HK-2 (cell line): ENCODE measurements around the gene SAMD5.

Experiments
- DNase-seq: peaks from one replicate; pipeline ENCODE4 v3.0.0-alpha.2; 2018; ENCODE audit not compliant: unreplicated experiment

SAMD5 gene

DNA sequence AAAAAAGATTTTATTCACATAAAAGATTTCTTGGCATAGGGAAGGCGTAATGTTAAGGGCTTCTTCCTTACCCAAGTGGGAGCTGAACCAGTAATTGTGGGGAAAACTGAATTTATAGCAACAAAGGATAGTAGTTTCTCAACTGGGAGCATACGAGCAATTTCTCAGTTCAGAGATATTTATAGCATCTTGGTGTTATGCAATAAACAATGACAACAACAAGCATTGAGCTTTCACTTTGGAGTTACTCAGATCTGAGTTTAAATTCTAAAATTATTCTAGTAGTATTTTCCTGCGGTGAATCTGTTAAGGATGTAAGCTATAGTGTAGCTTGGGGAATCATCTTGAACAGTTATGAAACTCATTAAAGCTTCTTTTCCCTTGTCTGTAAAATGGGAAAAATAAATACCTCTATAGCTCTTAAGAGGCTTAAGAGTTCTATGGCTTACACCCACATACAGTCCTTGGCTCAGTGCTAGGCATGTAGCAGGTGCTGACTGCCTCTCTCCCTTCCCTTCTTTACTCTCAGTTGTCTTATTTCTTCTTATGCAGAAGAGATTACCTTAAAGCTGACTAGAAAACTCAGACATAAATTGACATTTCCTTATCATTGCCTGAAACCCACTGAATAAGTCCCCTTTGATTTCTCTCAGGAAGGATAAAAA, 58.8 kb downstream of the SAMD5 start:
- DNase-seq = no peak

DNA sequence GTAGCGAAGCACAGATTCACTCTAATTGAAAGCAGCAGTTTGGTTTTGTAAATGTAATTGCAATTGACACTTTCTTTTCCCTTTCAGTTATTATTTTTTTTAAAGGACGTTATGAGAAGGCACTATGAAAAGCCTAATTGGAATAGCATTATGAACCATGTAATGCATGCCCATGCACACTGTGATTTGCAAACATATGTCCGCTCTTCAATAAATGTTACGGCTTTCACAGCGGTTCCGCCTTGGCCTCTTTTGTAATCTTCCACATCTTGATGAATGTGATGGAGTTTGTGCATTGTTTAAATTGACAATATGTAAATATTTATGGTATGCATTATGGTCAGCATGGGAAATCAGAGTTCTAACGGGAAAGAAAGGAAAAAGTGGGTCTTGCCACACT, 61.3 kb downstream of the SAMD5 start:
- no peak for DNase-seq

DNA sequence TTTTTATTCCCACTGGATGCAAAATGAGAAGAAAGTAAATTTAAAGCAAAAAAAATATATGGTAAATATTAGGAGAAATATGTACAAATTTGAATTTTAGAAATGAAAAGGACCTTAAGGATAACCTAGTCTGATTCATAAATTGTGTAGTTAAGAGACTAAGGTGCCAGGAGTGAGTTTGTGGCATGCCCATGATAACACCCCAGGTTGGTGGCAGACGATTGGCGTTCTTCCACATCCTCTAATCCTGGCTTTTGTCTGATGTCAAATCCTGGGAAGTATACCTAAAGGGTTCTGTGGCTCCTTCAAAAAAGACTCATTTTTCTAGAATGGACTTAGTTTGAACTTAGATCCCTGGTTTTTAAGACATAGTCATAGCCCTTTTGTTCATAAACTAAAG, 62.2 kb downstream of the SAMD5 start:
- no peak for DNase-seq

DNA sequence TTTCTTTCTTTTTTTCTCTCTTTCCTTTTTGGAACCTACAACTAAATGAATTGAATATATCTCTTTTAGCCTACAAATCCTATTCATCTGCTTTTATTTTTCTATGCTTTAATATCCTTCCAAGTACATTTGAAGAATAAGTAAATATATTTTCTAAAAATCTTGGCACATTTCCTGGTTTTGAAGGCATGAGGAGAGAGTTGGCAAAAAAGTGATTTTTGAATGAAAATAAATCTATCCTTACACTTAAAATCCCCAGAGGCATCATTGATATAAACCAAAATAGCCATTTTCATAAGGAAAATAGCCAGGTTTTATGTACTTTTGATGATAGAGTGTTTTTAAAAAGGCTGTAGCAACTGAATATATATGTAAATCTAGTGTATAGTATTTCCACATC, 69.0 kb downstream of the SAMD5 start:
- DNase-seq = no peak

DNA sequence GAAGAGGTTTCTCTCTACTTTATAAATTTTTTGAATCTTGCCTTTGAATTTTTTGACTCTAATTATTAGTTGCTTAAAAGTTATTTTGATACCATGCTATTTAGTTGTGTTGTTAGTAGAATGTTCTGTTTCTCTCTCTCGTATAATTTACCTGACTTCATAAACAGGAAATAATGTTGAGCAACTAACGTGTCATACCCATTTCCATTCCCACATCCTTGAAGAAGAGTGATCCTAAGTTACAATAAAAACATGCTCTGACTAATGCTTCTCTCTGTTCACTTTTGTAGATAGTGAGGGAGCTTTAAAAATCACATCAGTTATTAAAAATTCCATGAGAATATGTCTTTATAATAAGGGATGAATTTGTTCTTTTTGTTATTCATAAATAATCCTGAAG, 69.7 kb downstream of the SAMD5 start:
- no peak for DNase-seq

DNA sequence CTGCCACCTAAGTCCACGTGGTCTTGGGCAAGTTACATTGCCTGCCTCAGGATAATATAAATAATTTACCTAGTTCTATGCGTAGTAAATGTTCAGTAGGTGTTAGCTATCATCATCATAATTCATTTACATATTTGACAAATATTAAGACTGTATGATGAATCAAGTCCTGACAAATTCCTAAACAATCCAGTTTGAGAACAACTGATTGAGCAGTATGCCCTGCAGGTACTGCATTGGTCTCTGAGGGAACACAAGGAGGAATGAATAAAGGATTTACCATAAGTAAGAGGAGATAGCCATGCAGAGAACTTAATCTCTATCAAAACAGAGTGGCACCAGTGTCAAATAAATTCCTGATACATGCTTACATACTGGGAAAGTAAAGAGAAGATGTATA, 70.4 kb downstream of the SAMD5 start:
- no peak for DNase-seq

DNA sequence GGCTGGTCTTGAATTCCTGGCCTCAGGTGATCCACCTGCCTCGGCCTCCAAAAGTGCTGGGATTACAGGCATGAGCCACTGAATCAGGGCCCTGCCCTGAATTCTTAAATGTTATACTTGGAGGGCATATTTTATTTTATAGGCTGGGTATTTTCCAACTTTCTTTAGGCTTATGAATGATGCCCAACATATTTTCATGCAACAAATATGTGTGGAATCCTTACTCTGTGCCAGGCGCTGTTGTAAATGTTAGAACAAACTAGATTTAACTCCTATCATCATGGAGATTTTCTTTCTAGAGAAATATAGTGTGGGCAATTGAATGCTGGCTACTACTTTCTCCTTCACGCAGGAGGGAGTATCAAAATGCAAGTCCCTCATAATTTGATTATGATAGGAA, 71.2 kb downstream of the SAMD5 start:
- no peak for DNase-seq

DNA sequence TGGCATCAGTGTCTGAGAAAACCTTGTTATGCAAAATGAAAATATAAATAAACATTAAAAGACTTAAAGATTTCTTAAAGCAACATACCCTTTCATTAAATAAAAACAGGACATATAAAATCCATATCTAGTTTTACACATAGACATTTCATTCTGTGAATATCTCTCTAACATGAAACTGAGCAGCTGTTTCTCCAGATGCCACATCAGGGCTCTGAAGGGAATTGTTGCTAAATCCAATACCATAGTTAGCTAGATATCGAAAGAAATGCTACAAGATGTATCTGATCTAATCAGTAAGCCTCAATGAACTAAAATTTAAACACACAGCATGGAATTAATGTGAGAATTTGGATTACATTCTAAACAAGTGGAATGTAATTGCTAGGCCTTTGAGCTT, 74.5 kb downstream of the SAMD5 start:
- DNase-seq = no peak

DNA sequence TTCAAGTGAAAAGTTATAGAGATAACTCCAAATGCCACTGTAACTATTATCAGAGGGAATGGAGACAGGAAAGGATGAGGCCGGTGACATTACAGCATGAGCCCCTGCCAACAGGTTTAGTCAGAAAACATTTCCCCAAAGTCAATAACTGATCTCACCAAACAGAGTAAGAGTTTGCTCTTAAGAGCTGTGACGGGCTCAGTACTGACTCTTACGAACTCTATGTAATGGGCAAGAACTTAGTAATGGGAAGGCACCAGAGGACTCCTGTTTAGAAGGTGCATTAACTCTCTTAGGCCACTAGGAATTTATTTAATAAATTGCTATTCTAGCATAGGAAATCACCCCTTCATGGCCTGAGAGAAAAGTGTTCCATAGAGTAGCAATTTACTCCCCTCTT, 76.8 kb downstream of the SAMD5 start:
- DNase-seq = no peak

DNA sequence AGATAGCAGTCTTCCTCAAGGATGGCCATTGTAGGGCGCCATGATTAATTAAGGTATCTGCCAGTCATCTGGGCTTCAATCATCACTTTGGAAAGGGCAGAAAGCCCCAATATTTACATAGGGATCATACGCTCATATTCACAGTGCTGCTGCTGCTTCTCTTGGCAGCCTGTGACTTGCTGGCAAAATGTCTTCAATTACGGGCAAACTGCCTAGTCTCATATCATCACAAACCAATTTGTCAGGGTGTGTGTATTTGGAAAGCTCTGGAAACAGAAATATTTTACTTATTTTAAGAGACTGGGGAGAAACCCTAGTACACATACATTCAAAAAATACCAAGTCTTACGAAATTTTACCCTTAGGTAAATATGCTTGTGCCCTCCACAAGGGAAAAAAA, 77.6 kb downstream of the SAMD5 start:
- DNase-seq = no peak

DNA sequence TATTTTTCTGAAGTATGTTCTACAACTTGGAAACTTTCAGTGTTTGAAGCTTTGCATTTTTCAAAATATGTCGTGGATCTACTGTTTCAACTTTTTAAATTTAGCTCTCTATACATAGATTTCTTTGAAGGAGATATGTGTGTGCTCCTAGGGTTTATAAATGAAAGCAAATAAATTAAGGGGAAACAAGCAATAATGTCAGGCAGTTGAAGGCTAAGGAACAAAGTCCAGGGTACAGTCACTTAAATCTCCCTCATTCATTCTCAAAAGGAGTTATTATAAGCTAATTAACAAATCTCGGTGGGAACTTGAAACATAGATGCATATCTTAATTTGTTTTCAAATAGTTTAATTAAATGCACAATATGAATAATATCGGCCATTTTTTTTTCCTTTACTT, 79.4 kb downstream of the SAMD5 start:
- no peak for DNase-seq

DNA sequence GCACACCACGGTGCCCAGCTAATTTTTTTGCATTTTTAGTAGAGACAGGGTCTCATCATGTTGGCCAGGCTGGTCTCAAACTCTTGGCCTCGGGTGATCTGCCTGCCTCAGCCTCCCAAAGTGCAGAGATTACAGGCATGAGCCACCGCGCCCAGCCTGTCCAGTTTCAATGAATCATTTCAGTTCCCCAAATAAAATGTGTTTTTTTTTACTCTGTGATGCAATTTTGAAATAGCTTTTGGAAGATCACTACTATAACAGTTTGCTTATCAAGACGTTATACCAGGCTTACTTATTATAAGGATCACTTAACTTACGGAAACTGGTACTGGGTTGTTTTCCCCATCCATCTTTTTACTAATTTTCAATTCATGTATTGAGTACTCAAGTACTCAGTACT, 80.0 kb downstream of the SAMD5 start:
- DNase-seq = no peak

DNA sequence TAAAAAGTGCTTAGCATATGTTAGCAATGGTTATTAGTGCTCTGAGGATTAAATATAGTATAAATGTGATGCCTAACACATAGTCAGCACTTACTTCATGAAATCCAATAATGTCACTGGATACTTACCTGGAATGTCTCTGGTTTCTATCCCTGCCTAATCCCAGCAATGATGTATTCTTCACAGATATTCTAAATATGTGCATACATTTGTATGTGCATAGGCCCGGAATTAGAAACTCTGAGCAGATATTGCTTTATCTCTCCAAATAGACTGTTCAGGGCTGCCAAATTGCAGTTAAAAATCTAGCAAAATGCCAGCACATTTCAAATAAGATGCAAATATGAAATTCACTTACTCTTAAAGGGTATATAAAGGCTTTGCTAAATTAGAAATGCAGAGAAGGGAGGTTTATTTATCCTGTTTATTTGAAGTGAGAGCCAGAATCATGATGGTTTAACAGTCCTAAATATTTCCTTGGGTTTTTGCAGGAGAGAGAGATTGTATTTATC, 81.3 kb downstream of the SAMD5 start:
- DNase-seq = no peak

DNA sequence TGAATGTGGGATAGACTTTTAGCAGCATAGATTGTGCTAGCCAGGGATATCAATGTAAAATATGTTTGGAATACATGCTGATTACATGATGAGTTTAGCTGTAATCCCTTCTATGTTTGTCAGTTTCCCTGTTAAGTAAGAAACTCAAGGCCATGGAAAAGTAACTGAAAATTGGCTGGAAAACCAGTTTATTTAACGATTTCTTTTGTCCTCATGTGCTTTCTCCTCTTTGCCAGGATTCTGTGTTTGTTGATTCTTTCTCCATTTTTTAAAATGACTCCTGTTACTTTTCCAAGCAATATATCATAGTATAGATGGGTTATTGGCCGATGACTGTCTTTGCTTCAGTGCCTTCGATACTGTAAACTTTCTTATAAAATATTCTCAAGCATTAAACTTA, 87.5 kb downstream of the SAMD5 start:
- DNase-seq = no peak

DNA sequence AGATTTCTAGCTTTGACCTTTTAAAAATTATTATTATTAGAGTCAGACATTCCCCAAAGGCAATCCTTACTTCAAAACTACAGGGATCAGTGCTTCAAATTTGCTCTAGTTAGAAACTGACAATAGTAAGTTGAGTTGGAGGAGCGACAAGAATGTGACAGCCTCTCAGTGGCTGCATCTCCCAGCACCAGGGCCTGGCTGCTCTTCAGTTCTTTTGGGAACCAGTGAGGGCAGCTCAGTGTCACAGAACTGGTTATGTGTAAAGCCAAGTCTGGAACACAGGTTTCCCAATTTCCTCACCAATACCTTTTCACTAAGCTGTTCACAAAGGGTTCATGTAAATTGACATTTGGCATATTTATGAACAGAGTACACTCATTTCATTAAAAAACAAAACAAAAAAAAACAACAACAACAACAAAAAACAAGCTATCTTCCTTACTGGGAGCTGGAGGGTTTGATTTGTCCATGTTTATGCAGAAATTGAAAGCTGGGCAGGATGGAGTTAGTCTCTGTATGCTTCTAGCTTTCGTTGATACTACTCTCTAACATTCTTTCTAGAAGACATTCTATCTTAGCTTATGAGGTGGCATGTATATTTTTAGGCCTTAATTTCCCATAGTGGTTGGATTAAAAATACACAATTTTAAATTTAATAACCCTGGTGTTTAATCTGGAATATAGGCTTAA, 95.0 kb downstream of the SAMD5 start:
- DNase-seq = no peak

DNA sequence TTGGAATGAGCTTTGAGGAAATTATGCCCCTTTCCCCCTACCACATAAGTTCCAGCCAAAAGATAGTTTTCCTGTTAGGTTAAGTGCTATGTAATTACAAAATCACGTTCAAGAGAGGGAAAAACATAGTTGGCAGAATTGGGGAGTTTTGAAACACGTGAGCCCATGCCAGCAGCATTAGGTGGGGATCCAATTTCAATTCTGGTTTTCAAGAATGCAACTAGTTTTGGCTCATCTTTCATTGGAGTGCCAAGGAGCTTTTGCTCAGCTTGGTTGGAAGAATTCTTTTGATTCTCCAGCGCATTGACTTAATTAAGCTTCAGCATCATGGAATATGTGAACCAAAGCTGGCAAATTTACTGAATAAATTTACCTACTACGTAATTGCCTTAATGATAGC, 95.9 kb downstream of the SAMD5 start:
- DNase-seq = no peak

DNA sequence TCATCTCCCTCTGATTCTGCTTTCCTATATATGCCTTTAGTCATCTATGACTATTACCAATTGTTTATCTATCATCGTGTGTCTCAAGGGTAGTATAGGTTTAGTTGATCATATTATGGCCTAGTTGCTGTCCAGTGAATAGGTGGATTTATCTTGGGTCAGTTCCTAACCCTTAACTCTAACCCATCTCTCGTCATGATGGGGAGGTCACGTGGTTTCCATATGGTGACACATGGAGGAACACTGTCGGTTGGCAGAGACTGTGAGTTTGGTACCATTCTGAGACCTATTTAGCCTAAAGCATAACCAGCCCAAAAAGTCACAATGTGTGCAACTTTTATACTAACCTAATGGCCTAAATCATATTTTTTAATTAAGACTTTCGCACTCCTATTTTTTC, 103.5 kb downstream of the SAMD5 start:
- DNase-seq = no peak

DNA sequence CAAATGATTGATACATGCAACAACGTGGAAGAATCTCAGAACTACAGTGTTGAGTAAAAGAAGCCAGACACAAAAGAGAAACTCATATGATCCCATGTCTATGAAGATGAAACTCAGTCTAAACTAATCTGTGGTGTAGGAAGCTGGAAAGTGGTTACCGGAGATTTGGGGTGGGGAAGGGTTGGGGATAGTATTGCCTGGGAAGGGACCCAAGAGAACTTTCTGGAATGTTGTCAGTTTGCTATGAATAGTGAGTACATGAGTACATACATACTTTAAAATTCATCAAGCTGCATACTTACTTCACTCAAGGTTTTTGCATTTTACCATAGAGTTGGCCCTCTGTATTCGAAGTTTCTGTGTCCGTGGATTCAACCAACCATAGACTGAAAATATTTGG, 106.0 kb downstream of the SAMD5 start:
- no peak for DNase-seq

DNA sequence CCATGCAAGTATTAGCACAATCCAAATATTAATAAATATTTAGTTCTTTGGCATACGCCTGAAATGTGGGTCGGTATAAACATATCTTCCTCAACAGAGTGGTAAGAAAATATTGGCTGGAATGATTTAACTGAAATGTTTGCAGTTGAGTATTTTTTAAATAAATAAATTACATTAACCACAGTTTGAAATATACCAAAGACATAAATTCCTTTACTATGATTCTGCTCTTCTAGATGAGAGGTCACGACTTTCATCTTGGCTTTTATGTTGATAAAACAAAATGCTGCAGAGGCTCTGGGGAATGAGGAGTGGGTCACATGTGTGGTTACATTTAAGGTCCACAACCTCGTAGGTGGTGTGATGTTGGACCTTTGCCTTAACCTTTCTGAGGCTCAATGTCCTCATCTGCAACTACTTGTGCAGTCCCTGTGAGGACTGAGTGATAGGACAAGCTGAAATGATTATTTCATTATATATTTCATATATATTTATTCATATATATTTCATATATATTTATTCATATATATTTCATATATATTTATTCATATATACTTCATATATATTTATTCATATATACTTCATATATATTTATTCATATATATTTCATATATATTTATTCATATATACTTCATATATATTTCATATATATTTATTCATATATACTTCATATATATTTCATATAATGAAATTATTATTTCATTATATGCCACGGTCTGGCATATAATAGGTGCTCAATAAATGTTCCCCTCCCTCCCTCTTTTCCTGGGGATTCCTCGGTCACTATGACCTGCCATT, 107.4 kb downstream of the SAMD5 start:
- no peak for DNase-seq

DNA sequence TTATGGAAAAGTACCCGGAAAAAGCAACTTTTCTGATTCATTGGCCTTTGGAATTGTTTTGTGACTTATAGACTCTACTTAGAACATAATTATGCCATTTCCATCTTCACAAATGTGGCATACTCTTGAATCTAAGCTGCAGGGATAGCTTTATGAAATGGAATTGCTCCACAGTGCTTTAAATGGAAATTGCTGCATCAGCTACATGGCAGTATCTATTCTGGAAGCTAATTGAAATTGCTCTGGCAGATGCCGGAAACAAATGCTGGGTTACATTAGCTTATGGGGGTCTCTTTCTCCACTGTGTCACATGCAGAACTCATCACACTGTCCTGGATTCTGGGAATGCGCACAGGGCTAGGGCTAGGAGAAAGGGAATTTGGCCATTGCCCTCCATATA, 108.9 kb downstream of the SAMD5 start:
- DNase-seq = no peak

DNA sequence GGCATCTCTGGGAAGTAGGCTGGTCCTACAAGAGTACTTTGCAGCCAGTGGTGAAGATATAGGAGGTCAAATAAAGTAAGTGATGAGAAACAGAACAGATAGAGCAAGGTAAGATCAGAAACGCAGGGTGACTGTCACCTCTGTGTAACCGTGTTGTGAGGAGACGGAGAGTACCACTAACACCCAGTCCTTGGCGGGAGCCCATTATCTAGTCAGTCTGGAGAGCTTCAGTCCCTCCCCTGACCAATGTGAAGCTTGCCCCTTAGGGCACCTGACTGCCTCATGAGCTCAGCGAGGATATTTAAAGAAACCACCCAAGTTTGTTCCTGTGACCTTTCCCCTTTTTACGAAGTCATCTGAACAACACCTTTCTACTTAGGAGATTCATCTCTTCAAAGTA, 110.0 kb downstream of the SAMD5 start:
- no peak for DNase-seq

DNA sequence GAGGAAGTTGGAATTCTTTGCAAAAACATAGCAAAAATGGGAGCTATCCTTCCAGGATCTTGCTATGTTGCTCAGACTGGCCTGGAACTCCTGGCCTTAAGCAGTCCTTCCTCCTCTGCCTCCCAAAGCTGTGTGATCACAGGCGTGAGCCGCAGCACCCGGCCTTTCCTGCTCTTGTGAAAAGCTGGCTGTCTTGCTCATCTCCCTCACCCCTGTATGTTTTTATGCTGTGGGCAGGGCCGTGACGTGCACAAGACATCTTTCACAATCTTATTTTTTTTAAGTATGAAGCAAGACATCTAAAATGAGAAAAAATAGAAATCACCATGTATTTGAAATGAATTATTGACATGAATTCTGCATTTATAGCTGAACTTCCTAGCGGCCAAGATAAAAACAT, 110.4 kb downstream of the SAMD5 start:
- DNase-seq = no peak
